ENCODE results near the gene ZNF750. TPM values are rescaled to one million over a fixed set of nuclear protein-coding genes. Genes with fewer than 3 reads are reported as not detected.

Gene ZNF750
- total RNA-seq, 2 donors from 2014 or later, result not detected

DNA sequence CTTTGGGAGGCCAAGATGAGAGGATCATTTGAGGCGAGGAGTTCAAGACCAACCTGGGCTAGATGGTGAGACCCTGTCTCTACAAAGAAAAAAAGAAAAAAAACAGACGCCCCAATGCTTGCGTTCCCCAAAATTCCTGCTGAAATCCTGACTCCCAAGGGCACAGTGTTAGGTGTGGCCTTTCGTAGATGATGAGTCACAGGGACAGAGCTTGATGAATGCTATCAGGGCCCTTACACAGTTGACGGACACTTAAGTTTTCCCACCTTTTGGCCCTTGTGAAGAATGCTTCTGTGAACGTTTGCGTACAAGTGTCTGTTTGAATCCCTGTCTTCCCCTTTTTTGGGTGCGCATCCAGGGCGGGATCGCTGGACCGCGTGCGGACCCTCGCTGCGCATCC is 16.5 kb upstream of the ZNF750 start:
- H3K27ac ChIP-seq, result no peak overlapping the region
- no peak for ATAC-seq
- TF ChIP-seq CTCF (IDR thresholded peaks at IDR 0.05) (no peak), POLR2A (IDR thresholded peaks at IDR 0.05) (no peak)

DNA sequence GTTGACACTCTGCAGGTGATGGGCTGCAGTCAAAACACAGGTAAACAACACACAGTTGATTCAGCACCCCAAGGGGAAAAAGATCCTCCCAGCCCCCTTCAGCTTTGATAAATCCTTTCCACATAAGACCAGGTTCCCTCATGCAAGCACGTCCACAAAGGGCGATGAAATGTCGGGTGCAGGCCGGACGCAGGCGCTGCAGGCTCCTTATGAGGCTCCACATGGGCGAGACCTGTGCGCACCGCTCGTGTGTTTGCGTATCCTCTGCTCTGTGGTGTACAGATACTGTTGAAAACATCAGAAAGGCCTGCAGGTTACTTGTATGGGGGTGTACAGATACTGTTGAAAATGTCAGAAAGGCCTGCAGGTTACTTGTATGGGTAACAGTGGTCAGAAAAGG is 14.4 kb upstream of the ZNF750 start:
- ATAC-seq (no peak), DNase-seq (no peak)
- WGBS, 2 donors, result 93 to 96% methylated on average over 10 to 11 of the region's 11 CpGs
- no peaks in the 10 kb centered on the region for H3K36me3 ChIP-seq (replicated peaks in 1 of 2; ENCODE audit: insufficient read depth in 1 of 2, low read depth in 2 of 2)
- no peak overlapping the region for H3K27ac ChIP-seq
- H3K4me1 ChIP-seq, result no peaks in the 10 kb centered on the region
- no peak for TF ChIP-seq POLR2A (IDR thresholded peaks at IDR 0.05)
- TF ChIP-seq CTCF (IDR thresholded peaks at IDR 0.05), result no peak
- intact Hi-C loops (cut with DNase I), result no loop called here
- no peaks in the 10 kb centered on the region for H3K27me3 ChIP-seq
- H3K4me3 ChIP-seq, result no peak overlapping the region
- H3K9me3 ChIP-seq, result no peaks in the 10 kb centered on the region

More for the DNA sequence above, 16.5 kb upstream of the ZNF750 start:
- no peak for DNase-seq
- no peaks in the 10 kb centered on the region for H3K9me3 ChIP-seq
- H3K4me1 ChIP-seq, result peaks cover 11% of the 10 kb centered on the region
- H3K27me3 ChIP-seq, result no peaks in the 10 kb centered on the region
- 85 to 87% methylated on average over 14 to 15 of the region's 15 CpGs for WGBS, 2 donors
- no peaks in the 10 kb centered on the region for H3K36me3 ChIP-seq (replicated peaks in 1 of 2; ENCODE audit: insufficient read depth in 1 of 2, low read depth in 2 of 2)
- H3K4me3 ChIP-seq, result no peak overlapping the region
- intact Hi-C loops (cut with DNase I), result no loop called here

DNA sequence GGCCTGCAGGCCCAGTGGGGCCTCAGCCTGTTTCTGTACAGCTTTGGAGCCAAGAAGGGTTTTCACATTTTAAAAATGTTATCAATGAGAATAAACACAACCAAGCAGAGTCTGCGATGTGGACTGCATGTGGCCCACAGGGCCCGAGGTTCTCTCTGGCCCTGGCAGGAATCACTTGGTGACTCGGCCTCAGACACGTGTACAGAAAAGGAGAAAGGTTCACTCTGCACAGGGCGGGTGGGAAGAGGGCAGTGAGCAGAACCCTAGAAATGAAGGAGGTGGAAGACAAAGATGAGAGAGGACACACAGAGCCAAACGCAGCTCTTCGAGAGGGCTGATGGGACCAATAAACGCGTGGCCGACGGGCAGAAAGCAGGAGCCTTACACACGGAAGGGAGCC is 11.6 kb upstream of the ZNF750 start:
- 81 to 93% methylated on average over 11 to 12 of the region's 12 CpGs for WGBS, 2 donors
- intact Hi-C loops (cut with DNase I), result no loop called here
- no peaks in the 10 kb centered on the region for H3K36me3 ChIP-seq (replicated peaks in 1 of 2; ENCODE audit: insufficient read depth in 1 of 2, low read depth in 2 of 2)
- no peaks in the 10 kb centered on the region for H3K9me3 ChIP-seq
- H3K27me3 ChIP-seq, result no peaks in the 10 kb centered on the region
- H3K27ac ChIP-seq, result no peak overlapping the region
- no peak for DNase-seq
- no peaks in the 10 kb centered on the region for H3K4me1 ChIP-seq
- no peak for ATAC-seq
- H3K4me3 ChIP-seq, result no peak overlapping the region
- TF ChIP-seq CTCF (IDR thresholded peaks at IDR 0.05) (no peak), POLR2A (IDR thresholded peaks at IDR 0.05) (no peak)

- H3K27me3 ChIP-seq, result no peaks in the 10 kb centered on the region
- H3K9me3 ChIP-seq, result no peaks in the 10 kb centered on the region
- no peak for DNase-seq
- ATAC-seq, result no peak
- intact Hi-C loops (cut with DNase I), result no loop called here
- no peaks in the 10 kb centered on the region for H3K36me3 ChIP-seq (replicated peaks in 1 of 2; ENCODE audit: insufficient read depth in 1 of 2, low read depth in 2 of 2)
- TF ChIP-seq CTCF (IDR thresholded peaks at IDR 0.05) (no peak), POLR2A (IDR thresholded peaks at IDR 0.05) (no peak)
- H3K27ac ChIP-seq, result no peak overlapping the region
- no peaks in the 10 kb centered on the region for H3K4me1 ChIP-seq
- H3K4me3 ChIP-seq, result no peak overlapping the region
- WGBS, 2 donors, result 88 to 89% methylated on average over 24 to 28 of the region's 33 CpGs
Measured at GRCh38 chr17:82849076-82849945, 9.5 kb upstream of the ZNF750 start.
